Activated T-cell treated with anti-CD3 and anti-CD28 coated beads, Interleukin-2, amount 50 U/mL, for 72 hours (primary cell): ENCODE results near the gene OASL. TPM values are rescaled to one million over a fixed set of nuclear protein-coding genes. Genes with fewer than 3 reads are reported as not detected.

Source experiments
- ATAC-seq, 2 donors: fragments of 150-1000 bp; cut with Tn5 transposase; replicated peaks in 1 of 2; 2 replicates each; pipeline ENCODE4 v1.10.0; 2021; ENCODE audit warnings: moderate library complexity in 2 of 2, mild to moderate bottlenecking in 1 of 2
- DNase-seq, 2 donors: peaks; one replicate each; pipeline ENCODE4 v3.0.0; 2021 to 2022; ENCODE audit warnings: mixed read lengths in 1 of 2
- H3K27ac Mint-ChIP-seq: one replicate; pipeline ENCODE4 v1.8.0; 2022; ENCODE audit warnings: mild to moderate bottlenecking, moderate library complexity, mixed read lengths
- H3K27me3 Mint-ChIP-seq: one replicate; pipeline ENCODE4 v1.8.0; 2022; ENCODE audit warnings: low read depth, mixed read lengths
- H3K36me3 Mint-ChIP-seq, 2 donors: one replicate each; pipeline ENCODE4 v1.8.0; 2022; ENCODE audit warnings: mixed read lengths in 2 of 2, mild to moderate bottlenecking in 1 of 2; ENCODE audit not compliant: insufficient read depth in 2 of 2
- H3K4me1 Mint-ChIP-seq: one replicate; pipeline ENCODE4 v1.8.0; 2022; ENCODE audit warnings: low read depth, mixed read lengths
- H3K4me3 Mint-ChIP-seq, 2 donors: one replicate each; pipeline ENCODE4 v1.8.0; 2022; ENCODE audit warnings: mild to moderate bottlenecking in 2 of 2, mixed read lengths in 2 of 2, moderate library complexity in 2 of 2
- H3K9me3 Mint-ChIP-seq, 2 donors: one replicate each; pipeline ENCODE4 v1.8.0; 2022; ENCODE audit warnings: mixed read lengths in 2 of 2
- total RNA-seq, 2 donors: library from RNA; stranded (reverse); gene quantifications; one replicate each; pipeline ENCODE4 v1.2.3, GENCODE V29; 2022

Gene OASL
- total RNA-seq, 2 donors from 2014 or later: 13.6 to 45.1 TPM

DNA sequence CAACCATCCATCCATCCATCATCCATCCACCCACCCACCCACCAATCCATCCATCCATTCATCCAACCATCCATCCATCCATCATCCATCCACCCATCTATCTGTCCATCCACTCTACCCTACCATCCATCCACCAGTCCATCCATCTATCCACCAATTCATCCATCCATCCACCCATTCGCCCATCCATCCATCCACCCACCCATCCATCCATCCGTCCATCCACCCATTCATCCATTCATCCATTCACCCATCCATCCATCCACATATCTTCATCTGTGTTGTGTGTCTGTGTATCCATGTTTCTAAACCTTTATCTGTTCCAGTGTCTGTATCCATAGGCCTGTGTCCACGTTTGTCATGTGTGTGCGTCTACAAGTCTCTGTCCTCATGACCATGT lies 50.8 kb downstream of the OASL start:
- Mint-ChIP-seq H3K27me3 (no peaks in the 10 kb centered on the region), H3K36me3 (no peaks in the 10 kb centered on the region), H3K27ac (no peak overlapping the region), H3K4me3 (no peak overlapping the region), H3K9me3 (peaks cover 2% of the 10 kb centered on the region in 2 donors), H3K4me1 (peaks cover 6% of the 10 kb centered on the region)
- no peak for DNase-seq
- ATAC-seq: no peak

DNA sequence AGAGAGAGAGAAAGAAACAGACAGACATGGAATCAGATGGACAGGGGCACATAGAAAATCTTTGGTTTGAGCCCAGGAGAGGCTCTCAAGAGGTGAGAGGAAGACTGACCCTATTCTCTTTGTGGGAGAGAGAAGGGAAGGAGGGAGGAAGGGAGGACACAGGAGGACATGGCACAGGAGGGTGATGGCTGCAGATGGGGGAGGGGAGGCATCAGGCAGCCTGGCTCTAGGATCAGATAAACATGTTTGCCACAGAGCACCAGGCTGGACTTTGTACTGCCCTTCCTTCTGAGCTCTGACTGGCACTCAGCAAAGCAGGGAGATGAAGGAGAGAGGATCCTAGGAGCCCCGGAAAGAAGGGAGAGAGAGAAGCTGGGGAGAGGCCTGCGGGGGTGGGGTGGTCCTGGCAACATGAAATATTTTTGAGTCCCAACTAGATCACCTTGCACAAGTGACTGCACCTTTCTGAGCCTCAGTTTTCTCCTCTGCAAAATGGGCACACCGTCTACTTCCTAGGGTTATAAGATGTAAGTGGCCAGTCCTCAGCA lies 54.6 kb downstream of the OASL start:
- Mint-ChIP-seq H3K36me3 (no peaks in the 10 kb centered on the region), H3K4me3 (no peak overlapping the region), H3K27me3 (no peaks in the 10 kb centered on the region), H3K4me1 (peaks cover 6% of the 10 kb centered on the region), H3K9me3 (peaks cover 2% of the 10 kb centered on the region in 2 donors), H3K27ac (no peak overlapping the region)
- ATAC-seq (no peak), DNase-seq (no peak)

DNA sequence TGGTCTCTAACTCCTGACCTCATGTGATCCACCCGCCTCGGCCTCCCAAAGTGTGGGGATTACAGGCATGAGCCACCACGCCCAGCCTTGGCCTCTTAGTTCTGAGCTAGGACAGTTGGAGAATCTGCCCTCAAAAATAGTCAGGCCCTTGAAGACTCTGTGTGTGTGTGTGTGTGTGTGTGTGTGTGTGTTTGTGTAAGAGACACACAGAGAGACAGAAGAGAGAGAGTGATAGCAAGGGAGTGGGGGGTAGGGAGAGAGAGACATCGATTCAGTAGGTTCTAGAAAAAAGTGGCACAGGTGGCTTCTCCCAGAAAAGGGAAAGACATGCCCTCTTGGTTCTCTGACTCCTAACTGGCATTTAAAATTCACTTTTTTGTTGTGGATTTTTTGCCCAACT lies 55.3 kb downstream of the OASL start:
- ATAC-seq (no peak), DNase-seq (no peak)
- no peaks in the 10 kb centered on the region for H3K27me3 Mint-ChIP-seq
- peaks cover 6% of the 10 kb centered on the region for H3K4me1 Mint-ChIP-seq
- H3K36me3 Mint-ChIP-seq: no peaks in the 10 kb centered on the region
- H3K27ac Mint-ChIP-seq: no peak overlapping the region
- H3K4me3 Mint-ChIP-seq: no peak overlapping the region
- H3K9me3 Mint-ChIP-seq: peaks cover 2% of the 10 kb centered on the region in 2 donors

DNA sequence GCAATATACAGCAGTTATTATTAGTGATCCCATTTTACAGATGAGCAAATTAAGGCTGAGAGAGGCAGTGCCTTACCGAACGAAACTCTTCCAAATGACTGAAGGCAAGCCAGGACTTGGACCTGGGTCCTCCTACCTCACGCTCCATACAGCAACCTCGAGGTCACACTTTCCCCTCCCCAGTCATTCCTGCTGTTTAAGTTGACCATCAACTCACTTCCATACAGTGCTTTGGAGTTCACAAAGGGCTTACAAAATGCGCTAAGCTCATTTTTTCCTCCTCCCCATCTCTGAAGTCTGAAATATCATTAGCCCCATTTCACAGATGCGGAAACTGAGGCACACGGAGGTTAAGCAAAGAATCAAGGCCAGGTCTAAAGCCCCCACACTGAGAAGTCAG lies 56.4 kb downstream of the OASL start:
- H3K9me3 Mint-ChIP-seq: no peaks in the 10 kb centered on the region
- no peak overlapping the region for H3K4me3 Mint-ChIP-seq
- H3K27ac Mint-ChIP-seq: no peak overlapping the region
- no peaks in the 10 kb centered on the region for H3K27me3 Mint-ChIP-seq
- peaks cover 6% of the 10 kb centered on the region for H3K4me1 Mint-ChIP-seq
- no peak for ATAC-seq
- no peak for DNase-seq
- H3K36me3 Mint-ChIP-seq: no peaks in the 10 kb centered on the region

DNA sequence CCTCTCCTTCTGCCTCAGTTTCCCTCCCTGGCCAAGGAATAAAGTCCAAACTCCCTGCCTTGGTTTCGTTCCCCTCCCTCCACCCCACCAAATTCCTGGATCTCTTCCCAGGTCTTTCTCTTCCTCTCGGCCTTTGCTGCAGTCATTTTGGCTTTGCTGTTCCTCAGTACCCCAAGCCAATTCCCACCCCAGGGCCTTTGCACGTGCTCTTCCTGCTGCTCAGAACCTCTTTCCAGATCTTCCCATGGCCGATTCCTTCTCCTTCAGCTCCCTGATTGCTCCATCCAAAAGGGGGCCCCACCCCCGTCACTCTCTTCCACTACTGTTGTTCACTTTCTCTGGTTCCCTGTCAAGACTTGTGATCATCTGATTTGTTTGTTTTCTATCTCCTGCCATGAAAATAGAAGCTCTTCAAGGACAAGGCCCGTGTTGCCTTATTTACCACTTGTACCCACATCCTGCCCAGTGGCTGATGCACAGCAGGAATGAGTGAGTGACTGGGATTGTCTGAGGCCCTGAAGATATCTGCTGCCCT lies 57.6 kb downstream of the OASL start:
- H3K4me3 Mint-ChIP-seq: no peak overlapping the region
- H3K4me1 Mint-ChIP-seq: peaks cover 6% of the 10 kb centered on the region
- DNase-seq (no peak), ATAC-seq (no peak)
- H3K27ac Mint-ChIP-seq: no peak overlapping the region
- no peaks in the 10 kb centered on the region for H3K27me3 Mint-ChIP-seq
- no peaks in the 10 kb centered on the region for H3K9me3 Mint-ChIP-seq
- H3K36me3 Mint-ChIP-seq: no peaks in the 10 kb centered on the region

DNA sequence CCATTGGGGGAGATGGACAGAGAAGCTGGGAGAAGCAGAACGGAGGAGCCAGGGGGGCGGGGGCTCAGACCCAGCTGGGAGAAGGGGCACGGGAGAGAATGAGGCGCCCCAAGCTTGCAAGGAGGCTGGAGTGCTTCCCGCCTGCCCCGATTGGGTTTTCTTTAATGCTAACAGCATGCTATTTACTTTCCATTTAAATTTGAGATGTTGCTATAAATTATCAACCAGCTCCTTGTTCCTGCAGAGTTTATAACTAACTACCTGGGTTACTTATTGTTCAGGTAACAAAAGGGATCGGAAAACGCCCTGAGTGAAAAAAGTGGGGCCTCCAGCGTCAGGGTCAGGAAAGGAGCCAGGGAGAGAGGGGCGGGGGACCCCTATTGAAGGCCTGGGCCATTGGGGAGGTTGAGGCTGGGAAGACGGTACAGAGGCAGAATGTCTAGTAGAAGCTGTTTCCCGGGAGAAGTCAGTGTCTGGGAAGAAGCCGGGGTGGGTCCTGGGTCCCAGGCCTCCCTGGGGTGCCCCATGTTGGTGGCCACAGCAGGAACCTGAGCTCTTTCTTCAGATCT lies 58.2 kb downstream of the OASL start:
- Mint-ChIP-seq H3K4me3 (no peak overlapping the region), H3K27me3 (no peaks in the 10 kb centered on the region), H3K9me3 (no peaks in the 10 kb centered on the region), H3K36me3 (no peaks in the 10 kb centered on the region), H3K4me1 (peaks cover 6% of the 10 kb centered on the region), H3K27ac (no peak overlapping the region)
- no peak for ATAC-seq
- no peak for DNase-seq

DNA sequence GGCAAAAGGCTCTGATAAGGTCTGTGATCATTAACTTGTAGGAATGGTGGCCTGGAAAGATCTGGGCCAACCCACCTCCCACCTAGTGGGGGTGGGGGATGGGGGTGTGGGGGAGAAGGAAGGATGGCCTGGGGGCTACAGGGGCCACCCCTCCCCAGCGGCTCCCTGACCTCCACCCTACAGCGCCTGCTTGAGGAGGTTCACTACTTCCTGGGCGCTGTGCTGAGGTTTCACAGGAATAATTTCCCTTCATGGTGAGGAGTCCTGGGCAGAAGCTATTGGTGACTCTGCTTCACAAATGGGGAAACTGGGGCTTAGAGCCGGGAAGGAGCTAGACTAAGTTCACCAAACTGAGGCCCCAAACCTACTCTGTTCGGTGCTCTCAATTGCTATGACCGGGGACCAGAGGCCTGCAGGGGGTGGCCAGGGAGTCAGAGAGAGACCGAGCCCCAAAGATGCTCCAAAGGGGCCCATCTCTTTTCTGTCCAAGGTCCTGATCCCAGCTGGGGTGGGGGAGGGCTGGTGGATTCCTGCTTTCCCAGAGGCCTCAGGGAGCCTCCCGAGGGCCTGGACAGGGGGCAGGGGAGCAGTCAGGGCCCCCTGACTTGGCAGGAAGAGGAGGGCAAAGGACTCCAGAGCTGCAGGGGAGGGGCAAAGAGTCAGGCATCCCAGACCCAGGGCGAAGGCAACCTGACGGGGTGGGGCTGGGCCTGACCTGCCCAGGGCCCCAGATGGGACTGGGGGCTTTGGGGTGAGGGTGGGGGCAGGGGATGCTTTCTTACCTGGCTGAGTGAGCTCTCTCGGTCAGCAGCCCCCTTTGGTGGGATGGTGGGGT lies 59.0 kb downstream of the OASL start:
- H3K27me3 Mint-ChIP-seq: no peaks in the 10 kb centered on the region
- no peak for DNase-seq
- H3K27ac Mint-ChIP-seq: no peak overlapping the region
- no peaks in the 10 kb centered on the region for H3K36me3 Mint-ChIP-seq
- no peaks in the 10 kb centered on the region for H3K9me3 Mint-ChIP-seq
- ATAC-seq: no peak
- peaks cover 6% of the 10 kb centered on the region for H3K4me1 Mint-ChIP-seq
- H3K4me3 Mint-ChIP-seq: no peak overlapping the region

DNA sequence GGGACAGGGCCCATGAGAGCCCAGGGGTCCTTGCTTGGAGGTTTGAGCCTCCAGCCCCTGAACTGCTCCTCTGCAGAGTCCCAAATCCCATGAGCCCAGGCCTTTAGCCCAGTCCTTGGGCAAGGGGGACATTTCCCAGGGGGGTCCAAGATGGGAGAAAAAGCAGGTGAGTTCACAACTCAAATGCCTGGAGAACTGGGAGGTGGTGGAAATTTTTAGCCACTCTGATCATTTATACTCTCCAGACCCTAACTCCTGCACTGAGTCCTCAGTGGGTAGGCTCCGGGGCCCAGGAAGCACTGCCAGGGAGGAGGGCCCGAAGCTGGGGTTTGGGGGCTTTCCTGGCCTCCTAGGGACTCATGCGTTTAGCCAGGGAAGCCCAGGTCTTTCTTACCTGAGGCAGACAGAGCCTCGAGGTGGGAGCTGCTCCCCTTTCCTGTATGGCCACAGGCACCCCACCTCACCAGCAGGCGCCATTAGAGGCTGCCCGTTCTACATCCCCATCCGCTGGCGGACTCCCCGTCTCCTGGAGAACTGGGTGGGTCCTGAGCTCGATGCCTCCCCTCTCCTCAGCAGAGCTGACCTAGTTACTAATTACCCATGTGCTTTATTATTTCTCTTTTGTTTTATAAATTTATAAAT lies 59.7 kb downstream of the OASL start:
- DNase-seq (no peak), ATAC-seq (no peak)
- no peaks in the 10 kb centered on the region for H3K36me3 Mint-ChIP-seq
- no peaks in the 10 kb centered on the region for H3K27me3 Mint-ChIP-seq
- no peaks in the 10 kb centered on the region for H3K9me3 Mint-ChIP-seq
- H3K4me3 Mint-ChIP-seq: no peak overlapping the region
- peaks cover 4% of the 10 kb centered on the region for H3K4me1 Mint-ChIP-seq
- no peak overlapping the region for H3K27ac Mint-ChIP-seq

DNA sequence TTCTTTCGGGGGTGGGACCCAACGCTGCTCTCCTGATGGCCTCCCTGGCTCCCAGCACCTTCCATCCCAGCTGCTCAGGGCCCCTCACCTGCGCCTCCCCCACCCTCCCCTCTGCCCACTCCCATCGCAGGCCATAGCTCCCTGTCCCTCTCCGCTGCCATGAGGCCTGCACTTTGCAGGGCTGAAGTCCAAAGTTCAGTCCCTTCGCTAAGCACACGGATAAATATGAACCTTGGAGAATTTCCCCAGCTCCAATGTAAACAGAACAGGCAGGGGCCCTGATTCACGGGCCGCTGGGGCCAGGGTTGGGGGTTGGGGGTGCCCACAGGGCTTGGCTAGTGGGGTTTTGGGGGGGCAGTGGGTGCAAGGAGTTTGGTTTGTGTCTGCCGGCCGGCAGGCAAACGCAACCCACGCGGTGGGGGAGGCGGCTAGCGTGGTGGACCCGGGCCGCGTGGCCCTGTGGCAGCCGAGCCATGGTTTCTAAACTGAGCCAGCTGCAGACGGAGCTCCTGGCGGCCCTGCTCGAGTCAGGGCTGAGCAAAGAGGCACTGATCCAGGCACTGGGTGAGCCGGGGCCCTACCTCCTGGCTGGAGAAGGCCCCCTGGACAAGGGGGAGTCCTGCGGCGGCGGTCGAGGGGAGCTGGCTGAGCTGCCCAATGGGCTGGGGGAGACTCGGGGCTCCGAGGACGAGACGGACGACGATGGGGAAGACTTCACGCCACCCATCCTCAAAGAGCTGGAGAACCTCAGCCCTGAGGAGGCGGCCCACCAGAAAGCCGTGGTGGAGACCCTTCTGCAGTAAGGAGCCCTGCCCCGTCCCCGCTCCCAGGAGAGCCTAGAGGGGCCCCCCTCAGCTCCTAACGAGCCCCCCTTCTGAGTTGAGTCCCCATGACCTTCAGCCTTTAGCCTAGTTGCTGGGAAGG lies 60.5 kb downstream of the OASL start, which contains the start of gene HNF1A:
Gene HNF1A (plus strand): TSS at position 248 of the 924 bp plus-strand sequence. CDS start 226 bp downstream, at position 474.
- H3K27ac Mint-ChIP-seq: no peak within 1 kb of the TSS
- DNase-seq: no peak

DNA sequence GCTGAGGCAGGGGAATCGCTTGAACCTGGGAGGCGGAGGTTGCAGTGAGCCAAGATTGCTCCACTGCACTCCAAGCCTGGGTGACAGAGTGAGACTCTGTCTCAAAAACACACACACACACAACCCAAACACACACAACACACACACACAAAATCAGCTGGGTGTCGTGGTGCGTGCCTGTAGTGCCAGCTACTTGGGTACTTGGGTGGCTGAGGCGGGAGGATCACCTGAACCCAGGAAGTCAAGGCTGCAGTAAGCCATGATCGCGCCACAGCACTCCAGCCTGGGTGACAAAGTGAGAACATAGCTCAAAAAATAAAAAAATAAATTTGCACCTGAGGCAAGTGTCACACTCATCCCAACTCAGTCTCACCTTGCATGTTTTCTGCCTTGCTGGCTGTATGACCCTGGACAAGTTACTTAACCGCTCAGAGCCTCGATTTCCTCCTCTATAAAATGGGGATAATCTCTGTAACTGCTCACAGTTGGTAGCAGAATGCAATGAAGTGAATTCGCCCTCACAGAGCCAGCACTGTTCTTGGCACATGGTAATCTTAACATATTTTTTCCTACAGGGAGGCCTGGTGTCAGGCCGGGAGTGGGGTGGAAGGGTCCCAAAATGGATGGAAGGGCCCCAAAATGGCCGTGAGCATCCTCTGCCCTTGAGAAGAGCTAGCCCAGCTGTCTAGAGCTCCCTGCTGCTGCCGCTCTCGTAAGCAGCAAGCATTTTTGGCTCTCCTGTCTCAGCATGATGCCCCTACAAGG lies 61.3 kb downstream of the OASL start:
- no peak overlapping the region for H3K4me3 Mint-ChIP-seq

More for the DNA sequence above, 60.5 kb downstream of the OASL start, which contains the start of gene HNF1A:
- Mint-ChIP-seq H3K4me3 (no peak within 1 kb of the TSS), H3K9me3 (no peaks in the 10 kb centered on the region), H3K4me1 (no peaks in the 10 kb centered on the region), H3K27me3 (no peaks in the 10 kb centered on the region), H3K36me3 (no peaks in the 10 kb centered on the region)
- ATAC-seq: no peak

DNA sequence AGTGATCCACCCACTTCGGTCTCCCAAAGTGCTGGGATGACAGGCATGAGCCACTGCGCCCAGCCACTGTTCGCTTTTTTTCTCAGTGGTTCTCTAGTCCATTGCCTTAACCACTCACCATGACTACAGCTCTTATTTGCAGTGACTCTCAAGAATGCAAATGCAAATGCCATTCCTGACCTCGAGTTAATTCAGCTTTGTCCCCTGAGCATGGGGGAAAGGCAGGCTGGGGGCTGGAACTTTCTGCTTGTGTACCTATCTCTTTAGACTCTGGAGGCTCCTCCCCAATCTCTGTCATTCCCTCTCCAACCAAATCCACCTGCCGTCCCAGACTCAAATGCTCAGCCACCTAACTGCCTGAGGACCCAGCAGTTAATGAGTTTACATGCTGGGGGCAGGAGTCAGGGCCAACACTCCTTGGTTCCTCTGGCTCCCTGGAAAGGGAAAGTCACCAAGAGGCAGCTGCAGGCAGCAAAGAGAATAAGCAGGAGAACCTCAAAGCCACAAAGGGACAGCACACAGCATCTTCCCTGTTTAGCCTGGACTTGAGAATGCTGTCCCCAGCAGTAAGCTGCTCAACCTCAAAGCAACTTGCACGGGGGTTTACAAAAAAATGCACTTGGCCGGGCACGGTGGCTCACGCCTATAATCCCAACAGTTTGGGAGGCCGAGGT lies 66.0 kb downstream of the OASL start:
- no peaks in the 10 kb centered on the region for H3K9me3 Mint-ChIP-seq
- no peak for ATAC-seq

More for the DNA sequence above, 61.3 kb downstream of the OASL start:
- DNase-seq (no peak), ATAC-seq (no peak)
- Mint-ChIP-seq H3K9me3 (no peaks in the 10 kb centered on the region), H3K36me3 (no peaks in the 10 kb centered on the region), H3K4me1 (no peaks in the 10 kb centered on the region), H3K27ac (no peak overlapping the region), H3K27me3 (no peaks in the 10 kb centered on the region)

More for the DNA sequence above, 66.0 kb downstream of the OASL start:
- peaks cover 9% of the 10 kb centered on the region for H3K4me1 Mint-ChIP-seq
- no peaks in the 10 kb centered on the region for H3K27me3 Mint-ChIP-seq
- DNase-seq: no peak
- H3K4me3 Mint-ChIP-seq: no peak overlapping the region
- no peaks in the 10 kb centered on the region for H3K36me3 Mint-ChIP-seq
- H3K27ac Mint-ChIP-seq: no peak overlapping the region
